Inflammatory macrophage treated with lipopolysaccharide for 1 hour (primary cell): ENCODE data around the gene ABI1.
A peak's percentile ranks its signal among the peaks of the same experiment; 100 is the strongest.

ENCODE experiments used
- DNase-seq, 2 donors: peaks; one replicate each; pipeline ENCODE4 v3.0.0-alpha.2; 2020 to 2022

ABI1 gene

GRCh38 chr10:26765549-26765948 lies 95.2 kb downstream of the ABI1 start:
- no peak for DNase-seq

GRCh38 chr10:26759008-26759407 lies 101.8 kb downstream of the ABI1 start:
- DNase-seq = no peak

GRCh38 chr10:26755443-26755903 lies 105.3 kb downstream of the ABI1 start:
- no peak for DNase-seq

- no peak for DNase-seq
Measured at GRCh38 chr10:26746061-26746460, 114.7 kb downstream of the ABI1 start.

GRCh38 chr10:26743841-26744240 lies 116.9 kb downstream of the ABI1 start:
- DNase-seq = no peak

GRCh38 chr10:26743091-26743490 lies 117.7 kb downstream of the ABI1 start:
- no peak for DNase-seq

- DNase-seq = no peak
Measured at GRCh38 chr10:26741368-26741767, 119.4 kb downstream of the ABI1 start.

GRCh38 chr10:26739071-26739631 lies 121.6 kb downstream of the ABI1 start:
- peak; percentile 59 to 76 for DNase-seq

- peak; percentile 70 to 93 for DNase-seq
Measured at GRCh38 chr10:26738301-26738911, 122.4 kb downstream of the ABI1 start.

GRCh38 chr10:26737730-26738129 lies 123.0 kb downstream of the ABI1 start:
- DNase-seq = peak; percentile 93 to 99

GRCh38 chr10:26735435-26735834 lies 125.3 kb downstream of the ABI1 start:
- DNase-seq = no peak

GRCh38 chr10:26733750-26734568 lies 126.8 kb downstream of the ABI1 start:
- no peak for DNase-seq

GRCh38 chr10:26730552-26730951 lies 130.2 kb downstream of the ABI1 start:
- no peak for DNase-seq

- DNase-seq = no peak
Measured at GRCh38 chr10:26729395-26729794, 131.4 kb downstream of the ABI1 start.

GRCh38 chr10:26728957-26729356 lies 131.8 kb downstream of the ABI1 start:
- DNase-seq = no peak

- no peak for DNase-seq
Measured at GRCh38 chr10:26727005-26727404, 133.8 kb downstream of the ABI1 start.

GRCh38 chr10:26725837-26726727 lies 134.7 kb downstream of the ABI1 start:
- DNase-seq = peak in 1 of 2 donors; percentile 49

GRCh38 chr10:26723016-26723415 lies 137.7 kb downstream of the ABI1 start:
- no peak for DNase-seq

- DNase-seq = no peak
Measured at GRCh38 chr10:26721561-26721960, 139.2 kb downstream of the ABI1 start.

GRCh38 chr10:26717476-26717875 lies 143.3 kb downstream of the ABI1 start:
- DNase-seq = no peak

- no peak for DNase-seq
Measured at GRCh38 chr10:26715137-26715487, 145.6 kb downstream of the ABI1 start.

- no peak for DNase-seq
Measured at GRCh38 chr10:26714415-26715136, 146.2 kb downstream of the ABI1 start.
